IgD-negative memory B cell (primary cell): Measurements from ENCODE around the gene EYA4. TPM values are rescaled to one million over a fixed set of nuclear protein-coding genes. Genes with fewer than 3 reads are reported as not detected.
A peak's percentile ranks its signal among the peaks of the same experiment; 100 is the strongest.

Experiments
- H3K27ac Mint-ChIP-seq, 3 donors: one replicate each; pipeline ENCODE4 v1.8.0; 2020 to 2022; ENCODE audit warnings: mild to moderate bottlenecking in 3 of 3, mixed read lengths in 3 of 3, moderate library complexity in 1 of 3
- H3K27me3 Mint-ChIP-seq: one replicate; pipeline ENCODE4 v1.8.0; 2021; ENCODE audit warnings: mixed read lengths
- H3K36me3 Mint-ChIP-seq: one replicate; pipeline ENCODE4 v1.8.0; 2020; ENCODE audit warnings: mild to moderate bottlenecking, mixed read lengths
- H3K4me1 Mint-ChIP-seq, 3 donors: one replicate each; pipeline ENCODE4 v1.8.0; 2020 to 2022; ENCODE audit warnings: mixed read lengths in 3 of 3, mild to moderate bottlenecking in 1 of 3
- H3K4me3 Mint-ChIP-seq, 4 donors: one replicate each; pipeline ENCODE4 v1.8.0; 2020 to 2022; ENCODE audit warnings: mild to moderate bottlenecking in 4 of 4, mixed read lengths in 4 of 4, moderate library complexity in 3 of 4
- H3K9me3 Mint-ChIP-seq, 3 donors: one replicate each; pipeline ENCODE4 v1.8.0; 2020 to 2021; ENCODE audit warnings: mixed read lengths in 3 of 3, mild to moderate bottlenecking in 1 of 3
- polyA plus RNA-seq: library from polyadenylated mRNA; unstranded; fragments of 300-500 nt; fragmentation: Illumina TruSeq; gene quantifications from one replicate; pipeline ENCODE4 v1.2.3, GENCODE V29; 2021

The EYA4 gene
- polyA plus RNA-seq, 1 donor from 2014 or later = not detected

DNA sequence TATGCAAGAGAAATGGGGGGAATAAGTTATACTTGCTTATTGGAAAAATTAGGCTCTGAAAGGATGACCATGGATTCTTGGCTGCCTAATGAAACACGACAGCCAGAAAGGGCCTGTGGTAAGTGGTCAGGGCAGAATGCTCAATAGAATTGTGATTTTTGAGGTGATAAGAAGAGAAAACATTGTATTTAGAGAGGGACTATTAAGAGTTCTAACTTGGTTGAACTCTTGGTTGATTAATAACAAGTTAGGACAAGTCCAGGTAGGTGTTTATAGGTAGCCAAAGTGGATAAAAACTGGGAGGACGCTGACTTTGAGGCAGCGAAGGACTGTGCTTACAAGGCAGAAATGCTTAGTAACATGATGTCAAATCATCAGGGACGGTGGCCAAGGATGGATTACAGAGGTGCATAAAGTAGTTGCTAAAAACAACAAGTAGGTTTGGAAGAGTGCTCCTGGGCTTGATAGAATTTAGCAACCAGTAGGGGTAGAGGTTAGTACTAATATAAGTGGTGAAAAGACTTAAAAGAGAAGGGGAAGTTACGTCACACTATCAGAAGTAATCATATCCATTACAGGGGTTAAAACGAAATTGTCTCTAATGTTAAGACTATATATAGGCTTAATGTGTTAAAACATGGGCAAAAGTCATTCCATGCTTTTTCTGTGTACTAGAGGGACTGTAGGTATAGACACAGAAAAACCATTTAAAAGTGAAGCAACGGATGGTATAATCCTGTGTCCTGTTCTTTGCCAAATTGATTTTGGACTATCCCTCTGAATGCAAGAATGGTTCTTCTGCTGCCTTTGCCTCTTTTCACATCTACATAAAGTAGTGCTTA lies 98.6 kb downstream of the EYA4 start:
- H3K36me3 Mint-ChIP-seq = no peaks in the 10 kb centered on the region
- H3K4me3 Mint-ChIP-seq = no peak overlapping the region
- no peaks in the 10 kb centered on the region for H3K27me3 Mint-ChIP-seq
- no peak overlapping the region for H3K27ac Mint-ChIP-seq
- H3K4me1 Mint-ChIP-seq = no peaks in the 10 kb centered on the region
- H3K9me3 Mint-ChIP-seq = no peaks in the 10 kb centered on the region

DNA sequence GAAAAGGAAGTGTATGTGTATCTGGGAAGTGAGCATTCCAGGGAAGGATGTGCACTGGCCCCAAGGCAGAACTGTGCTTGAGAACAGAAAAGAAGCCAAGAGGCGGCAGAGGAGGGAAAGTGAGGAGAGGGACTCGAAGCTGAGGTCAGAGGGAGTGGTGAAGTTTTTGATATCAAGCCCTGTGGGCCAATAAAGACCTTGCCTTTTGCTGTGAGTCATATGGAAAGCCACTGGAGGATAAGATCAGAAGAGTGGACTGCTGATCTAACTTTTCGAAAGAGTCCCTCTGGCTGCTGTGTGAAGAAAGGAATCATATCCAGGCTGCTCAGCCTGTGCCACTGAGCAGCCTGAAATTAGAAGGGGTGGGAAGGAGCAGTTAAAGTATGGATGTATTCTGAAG lies 99.4 kb downstream of the EYA4 start:
- H3K9me3 Mint-ChIP-seq = no peaks in the 10 kb centered on the region
- no peaks in the 10 kb centered on the region for H3K36me3 Mint-ChIP-seq
- H3K27ac Mint-ChIP-seq = no peak overlapping the region
- H3K4me3 Mint-ChIP-seq = no peak overlapping the region
- no peaks in the 10 kb centered on the region for H3K27me3 Mint-ChIP-seq
- H3K4me1 Mint-ChIP-seq = no peaks in the 10 kb centered on the region

DNA sequence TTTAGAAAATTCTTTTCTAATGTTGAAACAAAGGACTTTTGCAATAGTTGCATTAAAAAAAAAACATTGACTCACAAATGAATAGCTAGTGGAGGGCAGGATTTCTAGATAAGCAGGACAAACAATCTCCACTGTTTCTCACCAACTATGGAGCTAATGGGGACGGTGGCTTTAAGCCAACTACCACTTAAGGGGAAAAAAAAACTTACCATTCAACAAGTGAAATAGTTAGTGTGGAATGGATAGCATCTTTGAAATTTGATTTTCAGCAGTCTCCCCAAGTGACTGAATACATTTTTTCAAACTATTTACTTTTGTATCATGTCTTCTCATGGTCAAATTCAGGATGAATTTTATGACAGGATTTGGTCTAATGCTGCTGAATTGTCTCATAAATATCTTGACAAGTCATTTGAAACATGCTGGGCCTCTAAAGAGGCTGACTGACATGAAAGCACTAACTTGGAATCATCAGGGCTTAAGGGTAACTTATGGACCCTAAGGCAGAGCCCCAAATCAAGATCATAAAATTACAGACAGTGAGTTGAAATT lies 100.5 kb downstream of the EYA4 start:
- Mint-ChIP-seq H3K36me3 (no peaks in the 10 kb centered on the region), H3K9me3 (no peaks in the 10 kb centered on the region), H3K27ac (no peak overlapping the region), H3K4me1 (no peaks in the 10 kb centered on the region), H3K27me3 (no peaks in the 10 kb centered on the region), H3K4me3 (no peak overlapping the region)

DNA sequence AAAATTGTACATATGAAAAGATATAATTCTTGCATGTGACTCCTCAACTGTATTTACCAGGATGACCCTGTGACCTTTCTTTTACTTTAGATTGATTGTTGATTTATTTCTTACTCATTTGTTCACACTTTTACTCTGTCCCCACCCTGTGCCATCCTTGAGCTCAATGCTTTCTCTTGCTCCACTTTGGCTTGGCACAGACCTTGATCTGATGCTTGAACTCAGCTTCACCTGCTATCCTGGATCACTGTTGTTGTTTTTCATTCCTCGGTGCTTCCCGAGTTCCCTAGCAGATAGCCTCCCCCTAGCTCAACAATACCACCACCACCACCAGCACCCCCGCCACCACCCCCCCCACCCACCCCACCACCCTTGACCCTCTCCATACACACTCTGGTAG lies 102.1 kb downstream of the EYA4 start:
- no peaks in the 10 kb centered on the region for H3K9me3 Mint-ChIP-seq
- no peak overlapping the region for H3K4me3 Mint-ChIP-seq
- no peaks in the 10 kb centered on the region for H3K27me3 Mint-ChIP-seq
- H3K4me1 Mint-ChIP-seq = no peaks in the 10 kb centered on the region
- no peak overlapping the region for H3K27ac Mint-ChIP-seq
- H3K36me3 Mint-ChIP-seq = no peaks in the 10 kb centered on the region

DNA sequence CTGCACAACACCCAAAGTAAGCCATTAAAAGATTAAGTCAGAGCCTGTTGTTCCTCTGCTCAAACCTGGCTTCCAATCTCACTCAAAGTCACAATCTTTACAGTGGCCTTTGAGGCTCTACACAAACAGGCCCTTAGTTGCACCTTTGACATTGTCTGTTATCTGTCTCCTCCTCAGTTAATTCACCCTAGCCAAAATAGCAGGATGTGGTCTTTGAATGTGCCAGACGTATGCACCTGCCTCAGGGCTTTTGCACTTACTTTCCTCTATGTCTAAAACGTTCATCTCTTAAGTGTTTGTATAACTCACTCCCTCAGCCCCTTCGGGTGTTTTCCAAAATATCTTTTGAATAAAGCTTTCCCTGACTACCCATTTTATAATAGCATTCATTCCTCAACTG lies 107.7 kb downstream of the EYA4 start:
- H3K9me3 Mint-ChIP-seq = no peaks in the 10 kb centered on the region
- peak overlapping the region in 1 of 3 donors; percentile 24 for H3K27ac Mint-ChIP-seq
- no peak overlapping the region for H3K4me3 Mint-ChIP-seq
- H3K36me3 Mint-ChIP-seq = no peaks in the 10 kb centered on the region
- H3K27me3 Mint-ChIP-seq = no peaks in the 10 kb centered on the region
- H3K4me1 Mint-ChIP-seq = no peaks in the 10 kb centered on the region

DNA sequence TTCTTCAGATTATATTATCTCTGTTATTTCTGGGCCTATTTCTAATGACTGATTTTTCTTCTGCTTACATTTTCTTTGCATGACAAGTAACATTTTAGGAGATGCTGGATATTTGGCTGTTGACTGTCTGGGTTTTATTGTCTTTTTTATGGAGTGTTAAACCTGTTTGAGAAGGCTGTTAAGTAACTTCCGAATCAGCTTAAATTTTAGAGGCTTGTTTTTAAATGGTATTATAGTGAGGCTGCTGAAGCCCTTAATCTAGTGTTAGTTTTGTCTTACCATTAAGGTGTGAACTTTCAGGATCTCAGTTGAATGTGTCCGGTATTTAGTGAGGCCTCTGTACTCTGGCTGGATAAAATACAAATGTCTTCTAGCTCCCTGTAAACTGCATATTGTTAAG lies 109.8 kb downstream of the EYA4 start:
- no peaks in the 10 kb centered on the region for H3K36me3 Mint-ChIP-seq
- H3K9me3 Mint-ChIP-seq = peaks cover 0 to 1% (median 0%) of the 10 kb centered on the region in 3 donors
- H3K27me3 Mint-ChIP-seq = peaks cover 1% of the 10 kb centered on the region
- H3K4me3 Mint-ChIP-seq = no peak overlapping the region
- H3K4me1 Mint-ChIP-seq = no peaks in the 10 kb centered on the region
- no peak overlapping the region for H3K27ac Mint-ChIP-seq

DNA sequence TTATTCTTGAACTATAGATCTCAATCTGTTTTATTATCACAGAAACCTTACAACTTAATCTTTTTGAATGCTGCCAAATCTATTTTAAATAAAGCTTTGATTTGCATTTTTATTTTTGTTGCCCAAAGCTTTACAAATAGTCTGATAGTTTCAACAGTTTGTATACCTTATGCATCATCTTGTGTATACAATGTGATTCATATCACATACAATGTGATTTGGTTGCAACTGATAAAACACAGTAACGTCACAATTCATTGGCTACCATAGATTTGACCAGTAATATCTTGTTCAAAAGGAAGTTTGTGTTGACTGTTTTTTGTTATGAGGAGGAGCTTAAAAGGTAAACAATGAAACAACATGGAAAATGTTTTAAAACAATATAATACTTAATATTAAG lies 110.9 kb downstream of the EYA4 start:
- no peaks in the 10 kb centered on the region for H3K4me1 Mint-ChIP-seq
- peaks cover 1% of the 10 kb centered on the region for H3K27me3 Mint-ChIP-seq
- H3K27ac Mint-ChIP-seq = no peak overlapping the region
- H3K4me3 Mint-ChIP-seq = no peak overlapping the region
- peaks cover 0 to 2% (median 0%) of the 10 kb centered on the region in 3 donors for H3K9me3 Mint-ChIP-seq
- no peaks in the 10 kb centered on the region for H3K36me3 Mint-ChIP-seq

DNA sequence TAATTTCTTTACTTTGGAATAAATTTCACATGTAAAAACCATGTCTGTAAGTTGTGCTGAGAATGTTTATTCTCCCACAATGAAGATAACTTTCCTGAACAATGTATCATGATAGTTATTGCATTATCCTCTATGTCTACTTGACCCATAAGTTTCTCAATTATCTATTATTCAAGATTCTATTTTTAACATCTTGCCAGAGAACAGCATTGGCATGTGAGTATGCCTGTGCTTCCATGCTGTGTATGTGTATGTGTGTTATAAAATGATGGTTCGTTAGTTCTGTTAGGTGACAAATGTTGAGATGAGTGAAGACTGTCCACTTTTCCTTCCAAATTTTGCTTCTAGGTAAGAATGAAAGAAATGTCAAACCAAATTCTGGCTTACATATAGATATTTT lies 111.9 kb downstream of the EYA4 start:
- Mint-ChIP-seq H3K27me3 (peaks cover 1% of the 10 kb centered on the region), H3K27ac (no peak overlapping the region), H3K4me3 (no peak overlapping the region), H3K9me3 (peaks cover 0 to 2% (median 0%) of the 10 kb centered on the region in 3 donors), H3K4me1 (no peaks in the 10 kb centered on the region), H3K36me3 (no peaks in the 10 kb centered on the region)

DNA sequence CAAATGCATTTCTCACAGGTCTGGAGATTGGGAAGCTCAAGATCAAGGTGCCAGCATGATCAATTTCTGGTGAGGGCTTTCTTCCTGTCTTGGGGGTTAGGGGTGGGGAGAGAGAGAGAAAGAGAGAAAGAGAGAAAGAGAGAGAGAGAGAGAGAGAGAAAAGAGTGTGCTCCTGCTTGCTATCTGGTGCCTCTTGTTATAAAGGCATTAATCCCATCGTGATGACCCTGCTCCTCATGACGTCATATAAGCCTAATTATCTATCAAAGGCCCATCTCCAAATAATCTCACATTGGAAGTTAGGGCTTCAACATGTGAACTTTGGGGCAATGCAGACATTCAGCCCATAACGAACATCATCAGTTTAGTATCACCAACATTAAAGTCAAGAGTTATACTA lies 114.8 kb downstream of the EYA4 start:
- Mint-ChIP-seq H3K9me3 (peaks cover 0 to 2% (median 0%) of the 10 kb centered on the region in 3 donors), H3K27me3 (peaks cover 1% of the 10 kb centered on the region), H3K4me1 (no peaks in the 10 kb centered on the region), H3K36me3 (no peaks in the 10 kb centered on the region), H3K4me3 (no peak overlapping the region), H3K27ac (no peak overlapping the region)

DNA sequence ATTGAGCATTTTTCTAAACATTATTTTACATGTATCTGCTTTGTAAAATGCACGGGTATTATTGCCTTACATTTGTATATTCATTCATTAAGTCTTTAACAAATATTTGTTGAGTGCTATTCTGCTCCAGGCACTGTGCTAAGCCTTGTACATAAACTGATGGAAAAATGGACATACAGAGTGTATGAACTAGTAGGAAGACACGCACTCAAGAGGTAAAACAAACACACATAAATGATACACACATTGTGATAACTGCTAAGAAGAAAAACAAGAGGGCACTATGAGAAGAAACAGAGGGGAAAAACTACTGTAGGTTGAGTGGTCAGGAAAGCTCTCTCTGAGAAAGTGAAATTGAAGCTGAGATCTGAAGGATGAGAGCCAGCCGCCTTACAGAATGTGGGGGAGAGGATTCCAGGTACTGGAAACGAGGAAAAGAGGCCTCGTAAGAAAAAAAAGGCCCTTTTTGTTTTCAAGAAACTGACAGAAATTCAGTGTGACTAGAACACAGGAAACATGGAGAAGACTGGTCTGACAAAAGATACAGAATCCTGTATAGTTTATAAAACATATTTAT lies 117.5 kb downstream of the EYA4 start:
- no peak overlapping the region for H3K27ac Mint-ChIP-seq
- H3K9me3 Mint-ChIP-seq = peaks cover 0 to 2% (median 0%) of the 10 kb centered on the region in 3 donors
- no peaks in the 10 kb centered on the region for H3K4me1 Mint-ChIP-seq
- H3K36me3 Mint-ChIP-seq = no peaks in the 10 kb centered on the region
- peaks cover 1% of the 10 kb centered on the region for H3K27me3 Mint-ChIP-seq
- H3K4me3 Mint-ChIP-seq = no peak overlapping the region

DNA sequence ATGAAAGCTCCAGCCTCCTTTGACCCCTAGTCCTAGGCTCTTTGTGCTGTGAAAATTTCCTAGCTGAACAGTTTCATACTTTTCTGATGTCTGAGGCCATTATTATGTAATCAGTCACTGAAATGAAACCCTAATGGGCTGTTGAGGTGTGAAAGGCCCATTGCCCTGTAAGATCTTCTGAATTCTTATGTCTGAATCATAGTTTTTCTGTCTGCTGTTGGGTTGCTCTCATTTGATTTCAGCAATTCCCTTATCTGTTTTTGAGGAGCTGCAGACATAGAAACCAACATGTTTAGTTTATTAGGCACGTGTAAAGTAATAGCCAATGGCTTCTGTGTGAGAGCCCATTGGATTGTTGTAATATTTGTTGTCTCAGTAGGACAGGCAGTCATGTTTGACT lies 118.1 kb downstream of the EYA4 start:
- no peak overlapping the region for H3K4me3 Mint-ChIP-seq
- peaks cover 0 to 5% (median 0%) of the 10 kb centered on the region in 3 donors for H3K9me3 Mint-ChIP-seq
- H3K36me3 Mint-ChIP-seq = no peaks in the 10 kb centered on the region
- H3K27ac Mint-ChIP-seq = no peak overlapping the region
- peaks cover 1% of the 10 kb centered on the region for H3K27me3 Mint-ChIP-seq
- H3K4me1 Mint-ChIP-seq = no peaks in the 10 kb centered on the region

DNA sequence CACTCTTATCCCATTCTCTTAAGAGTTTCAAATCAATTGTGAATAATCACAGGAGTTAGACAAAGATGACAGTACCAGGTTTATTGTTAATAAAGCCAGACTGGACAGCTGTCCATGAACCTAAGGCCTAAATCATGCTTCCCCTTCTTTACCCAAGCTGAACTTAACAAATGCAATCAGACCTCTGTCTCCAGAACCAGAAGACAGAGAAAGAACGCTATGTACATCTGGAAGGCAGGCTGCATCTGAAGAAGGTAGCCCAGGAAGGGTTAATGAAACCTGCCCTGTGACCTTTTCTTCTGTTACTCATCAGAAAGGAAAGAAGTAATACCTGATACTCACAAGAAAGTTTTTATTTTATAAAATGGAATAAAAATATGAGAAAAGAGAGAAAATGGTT lies 118.6 kb downstream of the EYA4 start:
- H3K9me3 Mint-ChIP-seq = peaks cover 0 to 5% (median 0%) of the 10 kb centered on the region in 3 donors
- no peak overlapping the region for H3K4me3 Mint-ChIP-seq
- peaks cover 1% of the 10 kb centered on the region for H3K27me3 Mint-ChIP-seq
- H3K4me1 Mint-ChIP-seq = no peaks in the 10 kb centered on the region
- no peaks in the 10 kb centered on the region for H3K36me3 Mint-ChIP-seq
- no peak overlapping the region for H3K27ac Mint-ChIP-seq

DNA sequence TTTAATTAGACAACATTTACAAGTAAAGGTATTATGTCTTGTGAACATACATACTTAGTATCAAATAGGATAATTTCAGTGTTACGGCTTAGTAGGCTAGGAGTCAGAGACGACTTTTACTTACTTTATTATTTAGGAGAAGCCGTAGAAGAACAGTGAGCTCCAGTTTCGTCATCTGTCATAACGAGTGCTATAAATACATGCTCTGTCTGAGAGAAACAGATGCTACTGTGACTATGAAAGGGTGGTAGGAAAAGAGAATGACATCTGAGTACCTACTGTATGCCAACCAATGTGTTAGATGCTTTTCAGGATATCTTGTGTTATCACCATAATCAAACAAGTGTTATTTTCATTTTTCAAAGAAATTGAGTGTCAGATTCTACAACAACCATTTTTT lies 119.0 kb downstream of the EYA4 start:
- H3K9me3 Mint-ChIP-seq = peaks cover 0 to 5% (median 0%) of the 10 kb centered on the region in 3 donors
- H3K27ac Mint-ChIP-seq = no peak overlapping the region
- H3K4me3 Mint-ChIP-seq = no peak overlapping the region
- no peaks in the 10 kb centered on the region for H3K27me3 Mint-ChIP-seq
- no peaks in the 10 kb centered on the region for H3K36me3 Mint-ChIP-seq
- H3K4me1 Mint-ChIP-seq = no peaks in the 10 kb centered on the region

DNA sequence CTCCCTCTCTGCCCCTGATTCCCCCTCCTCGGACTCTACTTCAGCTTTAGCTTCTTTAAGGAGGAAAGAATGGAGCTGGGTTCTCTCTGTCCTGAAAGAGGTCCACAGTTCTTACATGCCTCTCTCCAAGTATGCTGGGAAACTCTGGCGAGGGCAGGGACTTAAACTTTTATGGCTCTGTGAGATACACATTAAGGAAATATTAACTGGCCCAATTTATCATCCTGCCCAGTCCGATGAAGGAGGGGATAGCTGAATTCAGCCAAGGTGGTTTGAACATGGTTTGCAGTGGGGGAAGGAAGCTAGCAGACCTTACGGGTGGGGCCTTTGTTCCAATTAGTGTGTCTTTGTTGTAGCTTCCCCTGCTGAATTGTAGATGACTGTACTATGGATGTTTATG lies 121.7 kb downstream of the EYA4 start:
- Mint-ChIP-seq H3K27me3 (no peaks in the 10 kb centered on the region), H3K4me1 (no peaks in the 10 kb centered on the region), H3K27ac (no peak overlapping the region), H3K9me3 (peaks cover 0 to 4% (median 0%) of the 10 kb centered on the region in 3 donors), H3K4me3 (no peak overlapping the region), H3K36me3 (no peaks in the 10 kb centered on the region)

DNA sequence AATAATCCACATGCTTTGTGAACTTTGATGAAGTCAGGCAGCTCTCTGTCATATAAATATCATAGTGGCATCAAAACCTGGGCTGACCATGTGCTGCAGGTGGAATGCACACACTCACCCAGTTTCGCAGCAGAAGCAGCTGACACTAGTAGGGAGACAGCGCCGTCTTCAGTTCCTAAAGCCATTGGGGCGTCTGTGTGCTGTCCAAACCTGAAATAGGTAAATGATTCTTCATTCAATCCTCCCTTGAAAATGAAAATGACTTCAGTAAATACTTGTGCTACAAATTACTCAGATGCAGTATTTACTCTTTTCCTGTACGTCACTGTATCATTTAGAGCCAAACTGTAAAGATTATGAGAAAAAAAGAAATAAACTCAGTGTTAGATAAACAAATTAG lies 127.5 kb downstream of the EYA4 start:
- Mint-ChIP-seq H3K36me3 (no peaks in the 10 kb centered on the region), H3K4me1 (no peaks in the 10 kb centered on the region), H3K27me3 (no peaks in the 10 kb centered on the region), H3K4me3 (no peak overlapping the region), H3K27ac (no peak overlapping the region), H3K9me3 (peaks cover 0 to 4% (median 0%) of the 10 kb centered on the region in 3 donors)
